SK-N-SH (cell line): ENCODE results near the gene PTH2. TPM values are rescaled to one million over a fixed set of nuclear protein-coding genes. Genes with fewer than 3 reads are reported as not detected.

Source experiments
- CTCF ChIA-PET: fragments of 300-600, 350-600 bp; formaldehyde crosslinking; extraction: SDS; loops from one replicate; lab custom pipeline; 2021; lab: Yijun Ruan, JAX
- POLR2A ChIA-PET: fragments of 350-600 bp; sonication (Branson Sonifier 250); formaldehyde crosslinking; extraction: SDS; loops from one replicate; lab custom pipeline; 2020; ENCODE audit warnings: antibody characterized with exemption, inconsistent platforms; lab: Yijun Ruan, JAX
- DNase-seq: peaks from one replicate; pipeline ENCODE4 v3.0.0; 2012
- H2AFZ ChIP-seq: fragments of 200-600 bp; sonication (generic); 2 replicates; pipeline ENCODE4 v1.8.1; 2016; ENCODE audit warnings: antibody characterized with exemption, mild to moderate bottlenecking, low read depth
- H3F3A ChIP-seq: fragments of 200-600 bp; sonication (generic); replicated peaks from 2 replicates; pipeline ENCODE3; 2016; ENCODE audit warnings: antibody characterized with exemption, mild to moderate bottlenecking; ENCODE audit not compliant: insufficient read depth
- H3K27ac ChIP-seq, 2 experiments: fragments of 200-500 bp in 1 of 2; fragments of 200-600 bp in 1 of 2; sonication (Bioruptor generic) in 1 of 2; sonication (generic), shearing (Covaris generic) in 1 of 2; 2 replicates each; pipeline versions ENCODE4 v1.5.1 to v1.6.1; 2014 to 2016; ENCODE audit warnings: low read depth in 2 of 2, inconsistent platforms in 1 of 2, low read length in 1 of 2, mild to moderate bottlenecking in 1 of 2, mixed read lengths in 1 of 2
- H3K27me3 ChIP-seq: fragments of 200-600 bp; sonication (generic), shearing (Covaris generic); 2 replicates; pipeline ENCODE4 v1.6.1; 2016; ENCODE audit warnings: mixed run types; ENCODE audit not compliant: insufficient read depth
- H3K36me3 ChIP-seq, 2 experiments: fragments of 200-500 bp in 1 of 2; fragments of 200-600 bp in 1 of 2; sonication (Bioruptor generic) in 1 of 2; sonication (generic) in 1 of 2; replicated peaks in 1 of 2; 2 replicates each; pipeline versions ENCODE3 to v1.5.1; 2014 to 2016; ENCODE audit warnings: low read length in 1 of 2, mild to moderate bottlenecking in 1 of 2; ENCODE audit not compliant: insufficient read depth in 2 of 2, control insufficient read depth in 1 of 2
- H3K4me1 ChIP-seq, 2 experiments: fragments of 200-500 bp in 1 of 2; fragments of 200-600 bp in 1 of 2; sonication (Bioruptor generic) in 1 of 2; sonication (generic), shearing (Covaris generic) in 1 of 2; 2 replicates each; pipeline versions ENCODE4 v1.5.1 to v1.6.1; 2014 to 2016; ENCODE audit warnings: low read depth in 1 of 2, low read length in 1 of 2, mixed run types in 1 of 2; ENCODE audit not compliant: insufficient read depth in 2 of 2, control insufficient read depth in 1 of 2
- H3K4me2 ChIP-seq: fragments of 200-600 bp; sonication (generic), shearing (Covaris generic); 2 replicates; pipeline ENCODE4 v1.6.1; 2017; ENCODE audit warnings: mixed run types
- H3K4me3 ChIP-seq, 2 experiments: fragments of 200-500 bp in 1 of 2; fragments of 200-600 bp in 1 of 2; sonication (Bioruptor generic) in 1 of 2; sonication (generic), shearing (Covaris generic) in 1 of 2; 2 replicates each; pipeline versions ENCODE4 v1.5.1 to v1.8.1; 2014 to 2016; ENCODE audit warnings: low read depth in 2 of 2, inconsistent platforms in 1 of 2, low read length in 1 of 2, mild to moderate bottlenecking in 1 of 2, mixed read lengths in 1 of 2, moderate library complexity in 1 of 2
- H3K79me2 ChIP-seq: fragments of 200-600 bp; sonication (generic); 2 replicates; pipeline ENCODE4 v1.8.1; 2017; ENCODE audit warnings: mild to moderate bottlenecking; ENCODE audit not compliant: insufficient read depth
- H3K9ac ChIP-seq: fragments of 200-600 bp; sonication (generic); 2 replicates; pipeline ENCODE4 v1.6.1; 2017; ENCODE audit warnings: mixed run types
- H3K9me2 ChIP-seq: fragments of 200-600 bp; sonication (generic); 2 replicates; pipeline ENCODE4 v1.6.1; 2017; ENCODE audit warnings: mixed run types
- H3K9me3 ChIP-seq: fragments of 200-600 bp; sonication (generic); 2 replicates; pipeline ENCODE4 v1.6.1; 2017; ENCODE audit warnings: mixed run types, mild to moderate bottlenecking, moderate library complexity
- H4K20me1 ChIP-seq: fragments of 200-600 bp; sonication (generic); 2 replicates; pipeline ENCODE4 v1.6.1; 2017; ENCODE audit warnings: mild to moderate bottlenecking, mixed run types; ENCODE audit not compliant: insufficient read depth
- CTCF ChIP-seq: fragments of 200-600 bp; sonication (generic); IDR thresholded peaks from 2 replicates; pipeline ENCODE4 v1.6.1; 2017; ENCODE audit warnings: antibody characterized with exemption, mild to moderate bottlenecking, moderate library complexity
- ELF1 ChIP-seq: IDR thresholded peaks from 2 replicates; pipeline ENCODE4 v1.4.0; 2012
- EP300 ChIP-seq, 2 experiments: IDR thresholded peaks; 2 replicates each; pipeline versions ENCODE4 v1.4.0 to v1.6.1; 2012; ENCODE audit warnings: borderline replicate concordance in 1 of 2, low read depth in 1 of 2, low read length in 1 of 2
- FOXJ3 ChIP-seq: sonication (generic); formaldehyde crosslinking; IDR thresholded peaks from 2 replicates; pipeline ENCODE4 v1.5.1; 2020; ENCODE audit warnings: mild to moderate bottlenecking, missing genetic modification reagents
- GABPA ChIP-seq: IDR thresholded peaks from 2 replicates; pipeline ENCODE4 v1.4.0; 2012; ENCODE audit warnings: low read depth, mild to moderate bottlenecking
- GATA2 ChIP-seq: sonication (generic); formaldehyde crosslinking; IDR thresholded peaks from 2 replicates; pipeline ENCODE4 v1.5.0; 2020; ENCODE audit warnings: mild to moderate bottlenecking, missing genetic modification reagents
- JUND ChIP-seq: IDR thresholded peaks from 2 replicates; pipeline ENCODE4 v1.4.0; 2012
- MXI1 ChIP-seq: IDR thresholded peaks from 2 replicates; pipeline ENCODE4 v1.6.1; 2012; ENCODE audit warnings: mild to moderate bottlenecking, low read depth, low read length, improper control_type of control experiment
- NRF1 ChIP-seq: IDR thresholded peaks from 2 replicates; pipeline ENCODE4 v1.6.1; 2012; ENCODE audit warnings: low read depth, mild to moderate bottlenecking, low read length
- RAD21 ChIP-seq: IDR thresholded peaks from 2 replicates; pipeline ENCODE4 v1.6.1; 2012; ENCODE audit warnings: mild to moderate bottlenecking, low read length
- RCOR1 ChIP-seq: fragments of 150-350 bp; IDR thresholded peaks from 2 replicates; pipeline ENCODE4 v1.6.1; 2017; ENCODE audit warnings: antibody characterized with exemption, low read length
- REST ChIP-seq: IDR thresholded peaks from 2 replicates; pipeline ENCODE4 v1.6.1; 2012; ENCODE audit warnings: mild to moderate bottlenecking, low read depth, low read length, moderate library complexity
- RFX5 ChIP-seq: IDR thresholded peaks from 2 replicates; pipeline ENCODE4 v1.6.1; 2012; ENCODE audit warnings: mild to moderate bottlenecking, improper control_type of control experiment, low read length
- RXRA ChIP-seq: IDR thresholded peaks from 2 replicates; pipeline ENCODE4 v1.4.0; 2012; ENCODE audit warnings: low read depth, mild to moderate bottlenecking, borderline replicate concordance
- SMC3 ChIP-seq: IDR thresholded peaks from 2 replicates; pipeline ENCODE4 v1.6.1; 2012; ENCODE audit warnings: low read depth, low read length, improper control_type of control experiment
- TAF1 ChIP-seq: IDR thresholded peaks from 2 replicates; pipeline ENCODE4 v1.6.1; 2012; ENCODE audit warnings: low read depth, mild to moderate bottlenecking, low read length, moderate library complexity, borderline replicate concordance
- TCF12 ChIP-seq: IDR thresholded peaks from 2 replicates; pipeline ENCODE4 v1.4.0; 2012
- TEAD4 ChIP-seq: IDR thresholded peaks from 2 replicates; pipeline ENCODE4 v1.4.0; 2012; ENCODE audit warnings: mild to moderate bottlenecking, borderline replicate concordance; ENCODE audit not compliant: insufficient read depth
- USF1 ChIP-seq: IDR thresholded peaks from 2 replicates; pipeline ENCODE4 v1.4.0; 2012; ENCODE audit warnings: low read depth, borderline replicate concordance
- USF2 ChIP-seq: fragments of 150-350 bp; IDR thresholded peaks from 2 replicates; pipeline ENCODE4 v1.6.1; 2017; ENCODE audit warnings: antibody characterized with exemption, low read length, low read depth, borderline replicate concordance
- YY1 ChIP-seq: IDR thresholded peaks from 2 replicates; pipeline ENCODE4 v1.4.0; 2012; ENCODE audit warnings: low read depth, mild to moderate bottlenecking
- WGBS: methylation state at CpG from one replicate; pipeline ENCODE4 v1.1.6; 2017; ENCODE audit warnings: low lambda C conversion rate; 5-methylcytosine and 5-hydroxymethylcytosine counted together
- polyA plus RNA-seq, 3 experiments: library from polyadenylated mRNA; depleted of rRNA; stranded (reverse); fragments of >200 nt; gene quantifications; 2 replicates each; pipeline ENCODE4 v1.2.3, GENCODE V29; 2012

PTH2 gene
- polyA plus RNA-seq, 1 of the 3 experiments (the other 2 are of a cell fraction), result not detected

- TF ChIP-seq REST, result no peak
- TF ChIP-seq MXI1, result no peak
- no peak for TF ChIP-seq RFX5
- no peak for TF ChIP-seq EP300 (IDR thresholded peaks at IDR 0.05; ENCODE audit: borderline replicate concordance in 1 of 2, low read depth in 1 of 2, low read length in 1 of 2)
- TF ChIP-seq GABPA, result no peak
- no peak for TF ChIP-seq NRF1
- no peak for TF ChIP-seq YY1
- TF ChIP-seq FOXJ3 (CRISPR knock-in tag), result no peak
- no peak for TF ChIP-seq CTCF
- TF ChIP-seq RXRA, result no peak
- no peak for TF ChIP-seq ELF1
- TF ChIP-seq USF1, result no peak
Measured at GRCh38 chr19:49390929-49391359, 32.3 kb downstream of the PTH2 start (continued).

- POLR2A ChIA-PET, result no interaction called here
- CTCF ChIA-PET, result interaction anchor here (1.6 to 8.8 kb wide), 9 partner anchors 10 to 481 kb away, joined by 3 to 149 read pairs (median 24); partner anchors contain the start of genes GFY and SLC17A7
Measured at GRCh38 chr19:49390131-49390928, 32.9 kb downstream of the PTH2 start.

More at GRCh38 chr19:49390131-49390928, 32.9 kb downstream of the PTH2 start:
- no peak overlapping the region for H3K4me2 ChIP-seq
- no peaks in the 10 kb centered on the region for H4K20me1 ChIP-seq
- no peaks in the 10 kb centered on the region for H3K36me3 ChIP-seq
- 52% methylated on average over 26 of the region's 26 CpGs for WGBS
- no peak overlapping the region for H3K9ac ChIP-seq
- H2AFZ ChIP-seq, result no peak overlapping the region
- no peak overlapping the region for H3K4me3 ChIP-seq
- peaks cover 0 to 3% of the 10 kb centered on the region in 2 experiments; a peak in 1 of 4 replicates for H3K4me1 ChIP-seq
- H3K9me2 ChIP-seq, result no peaks in the 10 kb centered on the region
- no peak overlapping the region for H3K27ac ChIP-seq
- H3K79me2 ChIP-seq, result no peaks in the 10 kb centered on the region
- TF ChIP-seq GATA2 (no peak), TEAD4 (no peak), TAF1 (no peak), RAD21 (no peak), USF2 (no peak), RCOR1 (no peak), SMC3 (no peak), CTCF (no peak), TCF12 (no peak), USF1 (no peak), NRF1 (no peak), JUND (no peak)
- TF ChIP-seq, all 33 proteins: peak for 0
- H3K9me3 ChIP-seq, result no peaks in the 10 kb centered on the region
- peaks cover 9% of the 10 kb centered on the region for H3F3A ChIP-seq
- peaks cover 40% of the 10 kb centered on the region for H3K27me3 ChIP-seq
- DNase-seq, result no peak
